Dermis microvascular lymphatic vessel endothelial cell (primary cell): Measurements from ENCODE around the gene ITGB2. TPM values are rescaled to one million over a fixed set of nuclear protein-coding genes. Genes with fewer than 3 reads are reported as not detected.

Experiments
- DNase-seq, 2 donors: peaks; one replicate each; pipeline versions ENCODE4 v3.0.0 to v3.0.0-alpha.2; 2010; ENCODE audit warnings: low read depth in 2 of 2
- total RNA-seq: library from RNA; depleted of rRNA; stranded (reverse); fragments of >200 nt; gene quantifications from 2 replicates; pipeline ENCODE4 v1.2.1, GENCODE V29; 2014

ITGB2 gene
- total RNA-seq, 1 donor from 2014 or later = 0.13 TPM

- DNase-seq = no peak
Measured at GRCh38 chr21:44850208-44850800, 70.4 kb downstream of the ITGB2 start.

GRCh38 chr21:44849616-44850130, 71.0 kb downstream of the ITGB2 start:
- DNase-seq = no peak

- no peak for DNase-seq
Measured at GRCh38 chr21:44848821-44849521, 71.7 kb downstream of the ITGB2 start.

DNA sequence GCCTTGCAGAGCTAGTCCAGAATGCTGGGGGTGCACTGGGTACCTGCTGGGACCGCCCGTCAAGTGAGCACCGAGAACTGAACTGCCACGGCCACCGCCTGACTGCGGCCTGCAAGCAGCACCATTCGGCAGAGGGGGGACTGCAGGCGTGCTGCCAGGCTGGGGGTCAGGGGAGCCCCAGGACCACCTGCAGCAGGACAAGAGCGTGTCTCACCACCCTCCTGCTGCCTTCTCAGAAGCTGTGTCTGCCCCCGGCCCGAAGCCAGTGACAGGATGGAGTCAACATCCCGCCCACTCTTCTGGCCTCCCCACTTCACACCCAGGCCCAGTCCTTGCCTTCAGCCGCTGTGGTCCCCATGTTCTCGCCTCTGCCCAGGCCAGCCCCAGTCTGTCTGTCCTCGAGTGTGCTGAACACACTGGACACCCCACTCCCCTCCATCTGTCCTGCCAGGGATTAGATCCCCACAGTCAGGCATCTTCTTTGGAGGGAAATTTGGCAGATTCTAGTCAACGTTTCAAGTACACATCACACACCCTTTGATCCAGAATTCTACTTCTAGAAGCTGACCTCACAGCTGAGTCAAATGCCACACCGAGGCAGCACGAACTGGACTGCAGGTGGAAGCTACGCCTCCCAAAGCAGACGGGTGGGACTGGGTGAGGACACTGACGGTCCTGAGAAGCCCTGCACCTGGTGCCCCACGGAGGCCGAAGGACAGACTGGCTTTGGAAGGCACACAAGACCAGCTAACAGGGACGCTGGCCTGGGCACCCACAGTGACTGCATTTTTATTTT, 73.2 kb downstream of the ITGB2 start:
- DNase-seq = no peak

DNA sequence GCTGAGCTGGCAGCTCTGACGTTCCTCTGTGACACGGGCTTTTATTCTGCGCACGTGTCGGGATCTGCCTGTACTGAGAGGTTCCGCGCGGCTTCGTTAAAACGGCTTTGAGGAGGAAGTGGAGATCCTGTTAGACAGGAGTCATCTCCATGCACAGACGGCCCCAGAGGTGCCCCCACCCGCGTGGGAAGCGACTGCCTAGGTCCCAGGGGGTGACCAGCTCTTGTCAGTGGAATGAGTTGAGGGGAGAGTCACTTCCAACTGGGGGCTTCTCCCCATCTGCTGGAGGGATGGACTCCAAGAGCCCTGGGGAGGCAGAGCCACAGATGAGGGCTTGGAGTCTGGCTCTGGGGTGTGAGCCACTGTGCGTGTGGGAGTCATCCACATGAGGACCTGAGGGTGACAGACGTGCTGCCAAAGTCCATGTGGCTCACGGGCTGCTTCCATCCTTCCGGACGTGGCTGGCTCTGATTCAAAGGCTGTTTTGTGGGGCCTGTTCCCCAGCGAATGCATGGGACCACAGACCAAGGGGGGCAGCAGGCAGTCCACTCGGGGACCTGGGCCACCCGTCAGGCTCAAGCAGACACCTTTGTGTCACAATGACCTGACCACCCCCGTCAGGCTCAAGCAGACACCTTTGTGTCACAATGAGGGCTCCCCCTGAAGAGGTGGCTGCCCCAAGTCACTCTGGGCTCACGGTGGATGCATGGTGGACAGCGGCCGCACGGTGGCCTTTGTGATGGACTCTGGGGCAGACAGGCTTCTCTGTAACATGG, 74.0 kb downstream of the ITGB2 start:
- DNase-seq = peak in 1 of 2 donors; percentile 63

GRCh38 chr21:44846224-44846484, 74.5 kb downstream of the ITGB2 start:
- DNase-seq = no peak

- peak; percentile 11 to 65 for DNase-seq
Measured at GRCh38 chr21:44845418-44846223, 75.1 kb downstream of the ITGB2 start.

GRCh38 chr21:44844256-44844655, 76.4 kb downstream of the ITGB2 start:
- DNase-seq = no peak

GRCh38 chr21:44842721-44843445, 77.8 kb downstream of the ITGB2 start:
- DNase-seq = no peak

GRCh38 chr21:44842087-44842486, 78.6 kb downstream of the ITGB2 start:
- no peak for DNase-seq

- no peak for DNase-seq
Measured at GRCh38 chr21:44840771-44841170, 79.9 kb downstream of the ITGB2 start.

DNA sequence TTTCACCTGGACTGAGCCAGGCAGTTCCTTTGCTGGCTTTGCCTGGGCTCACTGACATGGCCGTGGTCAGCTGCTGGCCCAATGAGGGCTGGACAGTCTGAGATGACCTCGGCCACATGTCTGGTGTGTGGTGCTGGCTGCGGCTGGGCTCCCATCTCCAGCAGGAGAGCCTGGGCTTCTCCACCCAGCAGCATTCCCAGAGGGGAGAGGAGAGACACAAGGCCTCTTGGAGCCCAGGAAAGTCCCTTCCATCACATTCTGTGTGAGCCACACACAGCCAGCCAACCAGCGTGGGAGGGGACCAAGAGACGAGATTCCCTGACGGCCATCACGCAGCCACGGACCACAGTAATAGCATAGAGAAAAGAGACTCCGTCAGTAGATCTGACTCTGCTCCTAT, 81.7 kb downstream of the ITGB2 start:
- DNase-seq = no peak

GRCh38 chr21:44838039-44838895, 82.4 kb downstream of the ITGB2 start:
- no peak for DNase-seq

DNA sequence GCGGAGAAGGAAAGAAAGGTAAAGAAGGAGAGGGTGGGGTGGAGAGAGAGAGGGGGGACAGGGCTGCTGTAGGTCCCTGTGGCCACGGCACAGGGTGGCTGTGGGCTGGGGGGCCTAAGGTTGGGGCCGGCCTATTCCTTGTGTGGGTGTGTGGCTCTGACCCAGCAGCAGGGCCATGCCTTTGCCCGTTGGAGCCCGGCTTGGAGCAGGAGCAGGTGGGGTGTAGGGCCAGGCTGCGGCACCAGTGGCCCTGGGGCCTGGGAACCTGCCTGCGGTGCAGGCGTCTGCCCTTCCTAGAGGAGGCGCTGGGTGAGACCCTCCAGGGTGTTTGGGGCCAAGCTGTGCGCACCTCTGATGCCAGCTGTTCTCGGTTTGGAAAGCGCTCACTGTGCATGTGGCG, 83.2 kb downstream of the ITGB2 start:
- no peak for DNase-seq

- no peak for DNase-seq
Measured at GRCh38 chr21:44836666-44837471, 83.8 kb downstream of the ITGB2 start.

- no peak for DNase-seq
Measured at GRCh38 chr21:44836349-44836665, 84.4 kb downstream of the ITGB2 start.
